ENCODE results near the gene B3GALT5. TPM values are rescaled to one million over a fixed set of nuclear protein-coding genes. Genes with fewer than 3 reads are reported as not detected.

B3GALT5 gene
- total and polyA plus RNA-seq, 2 of the 4 experiments (the other 2 are of a cell fraction): 0.05 to 0.18 TPM

DNA sequence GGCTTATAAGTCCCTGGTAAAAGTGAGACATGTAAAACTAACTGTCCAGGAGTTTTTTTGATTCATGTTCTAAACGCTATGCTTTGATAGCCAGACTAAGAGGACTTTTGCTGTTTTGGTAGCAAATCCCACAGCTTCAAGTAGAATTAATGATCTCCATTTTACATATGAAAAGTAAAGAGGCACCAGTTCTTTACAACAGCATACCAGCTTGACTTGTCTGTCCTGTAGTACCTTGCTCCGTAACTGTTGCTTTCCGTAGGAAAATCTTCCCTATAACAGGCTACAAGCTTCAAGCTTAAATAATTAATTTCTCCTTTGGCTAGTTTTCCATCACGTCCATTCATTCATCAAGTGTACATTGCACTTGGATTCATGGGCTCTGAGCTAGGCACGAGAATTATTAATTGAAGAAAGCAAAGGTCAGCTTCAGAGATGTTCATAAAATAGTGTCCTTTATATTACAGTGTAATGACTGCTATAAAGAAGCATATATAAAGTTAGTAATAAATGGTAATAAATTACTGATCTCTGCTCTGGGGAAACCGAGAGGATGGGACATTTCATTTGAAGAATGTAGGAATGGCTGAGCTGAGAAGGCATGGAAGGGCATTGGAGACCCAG, 29.2 kb downstream of the B3GALT5 start:
- Histone ChIP-seq H4K8ac (ENCODE audit: low read depth in 2 of 2, low read length in 2 of 2) (no peak overlapping the region), H3K9me3 (ENCODE audit: control insufficient read depth, insufficient read depth, low read length) (peaks cover 8% of the 10 kb centered on the region), H2AK5ac (ENCODE audit: low read depth, low read length) (no peak overlapping the region), H3K56ac (ENCODE audit: extremely low read depth, insufficient read depth, low read length) (no peak overlapping the region), H3K4me1 (ENCODE audit: control insufficient read depth, insufficient read depth, low read length) (no peaks in the 10 kb centered on the region), H3K23ac (ENCODE audit: low read depth, low read length) (no peak overlapping the region), H3K79me1 (ENCODE audit: low read depth in 1 of 2, low read length in 2 of 2) (no peaks in the 10 kb centered on the region), H3K27me3 (ENCODE audit: control insufficient read depth, insufficient read depth, low read length) (peaks cover 7% of the 10 kb centered on the region), H4K5ac (ENCODE audit: low read depth, low read length) (no peak overlapping the region), H3K4me3 (ENCODE audit: insufficient read depth, low read depth, low read length) (no peak overlapping the region), H3K27ac (ENCODE audit: insufficient read depth, low read length) (no peak overlapping the region), H2BK5ac (ENCODE audit: low read depth, low read length, poor library complexity, severe bottlenecking) (no peak overlapping the region), H3K4me2 (ENCODE audit: low read depth, low read length) (no peak overlapping the region), H2BK120ac (ENCODE audit: low read depth, low read length) (no peak overlapping the region), H4K20me1 (ENCODE audit: insufficient read depth, low read length) (no peaks in the 10 kb centered on the region), H3K36me3 (ENCODE audit: control insufficient read depth, insufficient read depth, low read length) (no peaks in the 10 kb centered on the region), H2BK15ac (ENCODE audit: low read depth, low read length) (no peak overlapping the region), H3K18ac (ENCODE audit: low read depth, low read length) (no peak overlapping the region), H3K14ac (replicated peaks; ENCODE audit: low read depth, low read length) (no peak overlapping the region), H3K9ac (ENCODE audit: low read depth, low read length) (no peak overlapping the region), H2BK20ac (ENCODE audit: low read depth, low read length) (no peak overlapping the region), H3K9me1 (ENCODE audit: insufficient read depth, low read length) (no peaks in the 10 kb centered on the region), H4K91ac (ENCODE audit: insufficient read depth, low read depth, low read length) (no peak overlapping the region), H3K4ac (ENCODE audit: low read depth, low read length) (no peak overlapping the region), H2AFZ (replicated peaks; ENCODE audit: low read length, poor library complexity) (no peak overlapping the region), H2AK9ac (replicated peaks; ENCODE audit: low read depth, low read length, poor library complexity) (no peak overlapping the region)
- no peak for DNase-seq
- CTCF ChIA-PET: interaction anchor here (0.8 kb wide), 1 partner anchor 11 kb away, joined by 3 read pairs; no protein-coding TSS in a partner anchor
- BruUV-seq (replicated peaks): no TSS peak
- TF ChIP-seq RCOR1 (IDR thresholded peaks at IDR 0.05; ENCODE audit: insufficient replicate concordance, low read length): no peak
- POLR2A ChIA-PET (ENCODE audit: unreplicated experiment): no interaction called here
- WGBS, 2 experiments (ENCODE audit: extremely low coverage in 2 of 2, insufficient read length in 1 of 2): no CpG with 5 or more reads among the region's 6 CpGs
- no peak for ATAC-seq (ENCODE audit: low read depth)
- dilution Hi-C loops (cut with HindIII; ENCODE audit: low sequenced_read_pairs, unreplicated experiment) (no loop called here), intact Hi-C loops (cut with micrococcal nuclease) (no loop called here), in situ Hi-C loops (cut with MboI; ENCODE audit: low sequenced_read_pairs) (no loop called here)
